Fibroblast of pulmonary artery (primary cell): ENCODE results near the gene FHDC1.
A peak's percentile ranks its signal among the peaks of the same experiment; 100 is the strongest.

ENCODE experiments used
- DNase-seq: peaks from one replicate; pipeline ENCODE4 v3.0.0-alpha.2; 2010; ENCODE audit warnings: low read depth
- H3K4me3 ChIP-seq: replicated peaks from 2 replicates; pipeline ENCODE4 v1.5.1; 2011; ENCODE audit warnings: low read depth, mild to moderate bottlenecking, control low read depth, low read length, moderate library complexity
- CTCF ChIP-seq: IDR thresholded peaks from 2 replicates; pipeline ENCODE4 v1.5.1; 2011; ENCODE audit warnings: mild to moderate bottlenecking, control low read depth, low read length, inconsistent platforms; ENCODE audit errors: missing control alignments

Gene FHDC1

GRCh38 chr4:152956650-152957436 lies 20.7 kb downstream of the FHDC1 start:
- no peak for DNase-seq
- no peak for TF ChIP-seq CTCF

GRCh38 chr4:152957437-152958171 lies 21.5 kb downstream of the FHDC1 start:
- DNase-seq: no peak
- TF ChIP-seq CTCF: peak; percentile 17
- H3K4me3 ChIP-seq: no peak overlapping the region

More at GRCh38 chr4:152956650-152957436, 20.7 kb downstream of the FHDC1 start:
- no peak overlapping the region for H3K4me3 ChIP-seq

- no peak for DNase-seq
- H3K4me3 ChIP-seq: no peak overlapping the region
- TF ChIP-seq CTCF: no peak
Measured at GRCh38 chr4:152959080-152959479, 23.0 kb downstream of the FHDC1 start.

GRCh38 chr4:152960082-152960481 lies 24.0 kb downstream of the FHDC1 start:
- H3K4me3 ChIP-seq: no peak overlapping the region
- TF ChIP-seq CTCF: no peak
- no peak for DNase-seq

GRCh38 chr4:152961014-152961772 lies 25.1 kb downstream of the FHDC1 start:
- no peak for DNase-seq
- TF ChIP-seq CTCF: no peak
- no peak overlapping the region for H3K4me3 ChIP-seq

- TF ChIP-seq CTCF: no peak
- DNase-seq: no peak
- no peak overlapping the region for H3K4me3 ChIP-seq
Measured at GRCh38 chr4:152961773-152962115, 25.6 kb downstream of the FHDC1 start.
